G401.6 (cell line): ENCODE measurements around the gene CLEC18A.
"Not testable (repeated sequence)": the region's sequence is repeated elsewhere in the genome, so short reads cannot be mapped to it uniquely, and the experiment has no call there.

Experiments used
- FAIRE-seq: peaks from 2 replicates; lab custom pipeline; 2012; peaks lifted over from hg19 to GRCh38; lab: Jason Lieb, UNC

Gene CLEC18A

DNA sequence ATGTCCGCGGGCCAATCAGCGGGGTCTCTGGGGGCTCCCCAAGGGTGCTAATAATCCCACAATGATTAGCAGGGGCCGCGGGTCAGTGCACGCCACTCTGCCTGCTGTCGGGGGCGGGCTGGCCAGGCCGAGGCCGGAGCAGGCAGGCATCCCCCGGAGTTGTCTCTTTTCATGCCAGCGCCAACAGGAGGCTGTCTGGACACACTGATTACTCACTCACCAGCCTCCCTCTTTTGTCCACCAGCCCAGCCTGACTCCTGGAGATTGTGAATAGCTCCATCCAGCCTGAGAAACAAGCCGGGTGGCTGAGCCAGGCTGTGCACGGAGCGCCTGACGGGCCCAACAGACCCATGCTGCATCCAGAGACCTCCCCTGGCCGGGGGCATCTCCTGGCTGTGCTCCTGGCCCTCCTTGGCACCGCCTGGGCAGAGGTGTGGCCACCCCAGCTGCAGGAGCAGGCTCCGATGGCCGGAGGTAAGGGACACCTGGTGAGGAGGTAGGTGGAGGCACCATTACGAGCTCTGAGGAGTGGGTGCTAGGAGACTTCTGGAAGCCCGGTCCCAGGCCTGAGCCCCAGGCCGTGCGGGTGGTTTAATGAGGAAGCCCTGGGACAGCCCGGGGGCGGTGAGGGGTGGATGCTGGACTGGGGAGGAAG lies at the start of gene CLEC18A:
TSS of gene CLEC18A (plus strand) at position 318 of the 655 bp plus-strand sequence. CDS start at position 351, 33 bp downstream.
- FAIRE-seq: not testable (repeated sequence)

DNA sequence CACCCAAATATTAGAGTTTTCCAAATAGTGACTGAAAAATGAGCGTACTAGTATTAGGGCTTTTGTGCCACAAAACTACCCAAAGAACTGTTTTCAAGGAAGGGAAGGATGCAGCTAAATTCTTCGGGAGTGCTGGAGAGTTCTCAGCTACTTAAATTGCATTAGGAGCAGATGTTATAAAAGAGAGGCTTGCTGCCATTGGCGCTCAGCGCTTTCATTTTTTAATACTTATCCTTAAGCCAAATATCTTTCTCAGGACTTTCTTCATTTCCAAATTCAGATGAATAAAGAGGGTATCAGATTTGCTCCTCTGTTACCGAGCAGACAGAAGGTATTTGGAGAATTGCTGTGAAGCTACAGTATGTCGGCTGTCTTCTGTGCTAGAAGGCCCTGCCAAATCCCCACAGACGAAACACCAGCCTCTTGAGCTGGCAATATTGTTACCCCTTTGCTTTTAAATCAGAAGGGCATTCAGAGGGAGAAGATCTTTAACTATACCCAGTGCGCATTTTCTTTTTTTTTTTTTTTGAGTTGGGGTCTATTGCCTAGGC lies 47.2 kb upstream of the CLEC18A start:
- no peak for FAIRE-seq

DNA sequence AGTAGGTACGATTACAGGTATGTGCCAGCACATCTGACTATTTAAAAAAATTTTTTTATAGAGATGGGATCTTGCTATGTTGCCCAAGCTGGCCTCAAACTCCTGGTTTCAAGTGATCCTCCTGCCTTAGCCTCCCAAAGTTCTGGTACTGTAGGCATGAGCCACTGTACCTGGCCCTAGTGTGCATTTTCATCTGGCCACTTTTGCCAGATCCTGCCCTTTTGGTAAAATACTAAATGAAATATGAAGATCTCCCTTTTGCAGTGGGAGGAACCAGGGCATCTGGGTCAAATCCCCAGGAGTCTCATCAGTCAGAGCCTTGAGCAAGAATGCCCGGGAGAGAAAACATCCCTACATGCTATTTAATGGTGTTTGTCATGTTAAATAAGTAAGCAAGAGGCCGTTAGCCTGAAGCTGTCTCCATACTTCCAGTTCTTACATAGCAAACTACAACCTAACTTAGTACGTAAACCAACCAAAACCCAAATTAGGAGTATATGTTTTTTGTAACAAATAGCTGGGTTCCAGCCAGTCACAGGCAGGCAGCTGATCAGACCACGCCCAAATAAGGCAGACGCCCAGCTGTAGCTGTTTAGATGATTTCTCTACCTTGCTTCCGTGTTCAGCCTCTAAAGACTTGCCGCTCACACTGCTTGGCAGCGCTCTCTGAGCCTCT lies 46.5 kb upstream of the CLEC18A start:
- no peak for FAIRE-seq

DNA sequence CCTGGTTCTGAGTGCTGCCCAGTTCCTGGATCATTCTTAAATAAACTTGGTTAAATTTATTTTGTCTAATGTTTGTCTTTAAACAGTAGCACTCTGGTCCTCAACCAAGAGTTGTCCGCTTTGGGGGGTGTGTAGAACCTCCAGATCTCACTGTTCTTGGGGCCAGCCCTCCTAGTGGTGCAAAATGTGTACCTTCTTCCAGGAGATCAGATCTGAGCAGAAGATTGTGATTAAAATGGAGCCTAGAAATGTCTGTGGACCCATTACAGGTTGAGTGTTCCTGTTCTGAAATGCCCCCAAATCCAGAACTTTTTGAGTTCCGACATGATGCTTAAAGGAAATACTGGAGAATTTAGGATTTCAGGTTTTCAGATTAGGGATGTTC lies 46.0 kb upstream of the CLEC18A start:
- FAIRE-seq: no peak

DNA sequence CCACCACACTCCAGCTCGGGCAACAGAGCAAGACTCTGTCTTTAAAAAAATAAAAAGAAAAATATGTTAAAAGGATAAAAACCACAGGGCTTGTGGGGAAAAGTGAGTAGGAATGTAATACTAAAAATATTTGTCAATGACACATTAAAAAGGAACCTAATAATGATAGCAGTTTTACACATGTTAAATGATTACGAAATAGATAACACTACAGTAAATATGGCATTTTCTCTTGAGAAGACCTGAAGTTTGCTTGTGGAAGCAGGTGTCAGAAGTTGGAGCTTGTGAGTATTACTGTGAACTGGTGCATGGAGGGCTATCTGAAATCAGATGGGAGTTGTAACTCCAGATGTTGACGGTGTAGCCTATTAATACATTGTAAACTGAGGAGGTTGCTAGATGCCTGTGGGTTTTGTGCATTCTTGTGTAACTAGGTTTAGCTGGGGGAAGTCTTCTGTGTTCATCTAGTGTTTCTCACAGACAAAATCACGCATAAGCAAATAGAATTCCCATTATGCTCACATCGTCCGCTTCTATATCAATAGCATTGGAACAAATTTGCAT lies 44.2 kb upstream of the CLEC18A start:
- FAIRE-seq: no peak

DNA sequence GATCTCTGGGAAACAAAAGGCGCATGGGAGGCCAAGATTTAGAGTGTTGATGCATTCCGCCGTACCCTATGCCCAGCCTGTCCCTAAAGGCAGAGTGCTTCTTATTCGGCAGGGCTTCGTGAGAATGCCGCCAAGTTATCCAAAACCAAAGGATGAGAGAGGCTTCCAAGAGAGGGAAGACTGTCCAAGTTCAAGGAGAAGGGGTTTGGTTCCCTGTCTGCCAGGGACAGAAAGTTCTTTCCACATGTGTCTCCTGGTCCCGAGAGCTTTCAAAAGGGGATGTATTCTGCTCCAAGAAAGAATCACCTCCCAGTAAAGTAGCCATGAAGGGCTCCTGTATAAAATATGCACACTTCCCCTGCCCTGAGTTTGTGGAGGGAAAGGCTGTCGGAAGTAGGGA lies 42.1 kb upstream of the CLEC18A start:
- FAIRE-seq: no peak

DNA sequence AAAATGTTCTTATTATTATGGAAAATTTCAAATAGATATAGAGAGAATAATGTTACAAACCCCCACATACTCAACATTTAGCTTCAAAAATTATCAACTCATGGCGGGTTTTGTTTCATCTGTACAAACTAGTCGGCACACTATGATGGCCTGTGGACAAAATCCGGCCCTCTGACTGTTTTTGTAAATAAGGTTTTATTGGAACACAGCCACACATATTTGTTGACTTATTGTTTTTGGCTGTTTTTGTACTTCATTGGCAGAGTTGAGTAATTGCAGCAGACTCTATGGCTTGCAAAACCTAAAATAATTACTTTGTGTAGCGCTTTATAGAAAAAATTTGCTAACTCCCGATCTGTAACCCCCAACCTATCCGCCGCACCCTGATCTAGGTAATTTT lies 41.4 kb upstream of the CLEC18A start:
- no peak for FAIRE-seq

DNA sequence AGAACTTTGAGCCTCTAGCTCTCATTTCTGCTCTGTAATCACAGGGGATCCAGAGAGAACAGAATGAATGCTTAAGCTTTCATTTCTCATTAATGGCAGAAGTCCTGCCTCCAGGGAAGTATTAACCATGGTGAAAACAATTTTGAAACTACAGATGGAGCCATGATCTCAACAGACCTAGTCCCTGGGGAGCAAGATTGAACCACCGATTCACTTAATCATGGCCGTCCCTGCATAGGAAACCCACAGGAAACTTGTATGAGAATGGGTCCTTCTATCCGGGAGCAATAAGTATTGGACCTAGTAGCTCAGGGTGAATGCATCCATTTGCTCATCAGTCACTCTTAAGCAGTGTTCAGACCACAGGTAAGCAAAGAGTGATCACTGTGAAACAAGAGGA lies 40.2 kb upstream of the CLEC18A start:
- no peak for FAIRE-seq

DNA sequence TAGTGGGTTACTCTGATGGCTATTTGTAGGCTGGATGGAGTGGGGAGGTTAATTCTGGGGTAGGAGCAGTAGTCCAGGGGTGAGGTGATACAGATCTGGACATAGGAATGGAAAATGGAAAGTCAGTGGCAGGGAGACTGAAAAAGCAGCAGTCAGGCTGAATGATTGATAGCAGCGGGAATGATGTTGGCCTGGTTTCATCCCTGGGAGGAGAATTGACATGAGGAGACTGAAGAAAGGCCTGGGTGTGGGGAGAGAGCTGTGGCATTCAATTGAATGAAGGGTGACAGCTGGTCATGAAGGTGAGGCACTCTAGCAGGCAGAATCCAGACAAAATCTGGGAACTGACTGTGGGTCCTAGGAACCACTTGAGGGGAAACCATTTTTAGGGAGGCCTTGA lies 34.7 kb upstream of the CLEC18A start:
- no peak for FAIRE-seq

DNA sequence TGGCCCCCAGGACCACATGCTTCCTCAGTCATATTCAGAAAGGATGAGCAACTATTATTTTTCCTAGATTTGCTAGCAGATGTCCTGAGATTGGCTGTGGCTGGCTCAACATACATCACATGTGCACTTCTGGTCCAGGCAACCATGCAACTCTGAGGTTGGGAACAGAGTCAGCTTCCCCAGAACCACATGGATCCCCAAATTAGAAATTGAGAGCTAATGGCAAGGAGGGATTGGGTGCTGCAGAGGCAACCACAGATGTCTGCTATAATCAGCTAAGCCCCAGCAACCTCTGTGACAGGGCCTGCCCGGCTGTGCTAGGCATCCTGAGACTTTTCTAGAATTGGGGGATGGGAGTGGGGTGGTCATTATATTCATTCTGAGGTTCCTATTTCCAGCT lies 33.8 kb upstream of the CLEC18A start:
- FAIRE-seq: no peak

DNA sequence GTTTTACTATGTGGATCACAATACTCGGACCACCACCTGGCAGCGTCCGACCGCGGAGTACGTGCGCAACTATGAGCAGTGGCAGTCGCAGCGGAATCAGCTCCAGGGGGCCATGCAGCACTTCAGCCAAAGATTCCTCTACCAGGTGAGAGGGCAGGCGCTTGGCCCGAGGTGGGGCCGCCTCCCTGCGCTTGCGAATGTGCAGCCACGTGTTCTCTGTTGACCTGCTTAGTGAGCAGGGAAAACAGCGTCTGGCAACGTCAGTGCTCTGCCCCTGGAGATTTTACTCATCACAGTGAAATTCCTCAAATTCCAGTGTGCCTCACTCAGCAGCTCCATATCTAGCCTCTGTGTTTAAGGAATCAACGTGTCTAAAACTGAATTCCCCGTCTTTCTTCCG lies 33.4 kb upstream of the CLEC18A start:
- peak; percentile 89 for FAIRE-seq

DNA sequence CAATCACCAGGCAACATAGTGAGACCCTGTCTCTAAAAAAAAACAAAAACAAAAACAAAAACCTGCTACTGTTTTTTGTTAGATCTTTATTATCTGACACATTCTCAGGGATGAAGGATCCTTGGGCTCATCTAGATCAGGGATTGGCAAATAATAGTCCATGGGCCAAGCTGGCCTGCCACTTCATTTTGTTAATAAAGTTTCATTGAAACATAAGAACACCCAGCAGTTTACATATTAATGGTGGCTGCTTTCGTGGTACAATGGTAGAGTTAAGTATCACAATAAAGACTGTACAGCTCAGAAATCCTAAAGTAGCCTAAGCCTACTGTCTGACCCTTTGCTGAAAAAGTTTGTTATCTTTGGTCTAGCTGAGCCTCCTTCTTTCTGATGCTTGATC lies 32.9 kb upstream of the CLEC18A start:
- FAIRE-seq: no peak

DNA sequence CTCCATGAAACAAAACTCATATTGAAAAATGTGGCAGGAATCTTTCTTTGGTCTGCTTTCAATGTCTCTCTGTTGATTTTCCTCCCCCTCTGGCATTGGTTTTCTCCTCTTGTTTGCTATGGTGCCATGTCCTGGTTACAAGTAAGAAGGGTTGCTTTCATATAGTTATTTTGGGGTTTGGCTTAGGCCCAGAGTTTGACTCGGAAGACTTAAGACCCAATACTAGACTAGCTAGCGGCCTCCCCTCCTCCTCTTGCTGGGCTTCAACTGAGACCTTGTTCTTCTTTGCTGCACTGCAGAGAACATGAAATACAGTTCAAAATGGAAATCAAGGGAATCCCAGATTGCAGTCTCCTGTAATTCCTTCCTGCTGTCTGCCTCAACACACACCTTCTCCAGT lies 30.0 kb upstream of the CLEC18A start:
- no peak for FAIRE-seq

DNA sequence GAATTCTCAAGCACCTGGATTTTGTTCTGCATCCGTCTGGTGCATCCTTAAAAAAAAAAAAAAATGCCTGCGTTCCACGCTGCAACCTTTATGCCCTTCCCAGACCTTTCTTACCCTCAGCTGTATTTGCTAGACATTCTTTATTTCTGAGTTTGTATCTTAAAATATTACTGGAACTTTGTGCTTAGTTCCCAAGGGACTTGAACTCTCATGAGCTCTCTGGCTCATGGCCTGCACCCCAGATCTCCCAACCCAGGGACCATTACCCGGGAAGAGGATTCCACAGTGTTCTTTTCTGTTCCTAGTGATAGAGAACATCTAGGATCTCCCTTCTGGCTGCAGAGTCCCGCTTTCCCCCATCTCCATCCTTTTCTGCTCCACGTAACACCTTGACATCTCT lies 28.9 kb upstream of the CLEC18A start:
- no peak for FAIRE-seq

DNA sequence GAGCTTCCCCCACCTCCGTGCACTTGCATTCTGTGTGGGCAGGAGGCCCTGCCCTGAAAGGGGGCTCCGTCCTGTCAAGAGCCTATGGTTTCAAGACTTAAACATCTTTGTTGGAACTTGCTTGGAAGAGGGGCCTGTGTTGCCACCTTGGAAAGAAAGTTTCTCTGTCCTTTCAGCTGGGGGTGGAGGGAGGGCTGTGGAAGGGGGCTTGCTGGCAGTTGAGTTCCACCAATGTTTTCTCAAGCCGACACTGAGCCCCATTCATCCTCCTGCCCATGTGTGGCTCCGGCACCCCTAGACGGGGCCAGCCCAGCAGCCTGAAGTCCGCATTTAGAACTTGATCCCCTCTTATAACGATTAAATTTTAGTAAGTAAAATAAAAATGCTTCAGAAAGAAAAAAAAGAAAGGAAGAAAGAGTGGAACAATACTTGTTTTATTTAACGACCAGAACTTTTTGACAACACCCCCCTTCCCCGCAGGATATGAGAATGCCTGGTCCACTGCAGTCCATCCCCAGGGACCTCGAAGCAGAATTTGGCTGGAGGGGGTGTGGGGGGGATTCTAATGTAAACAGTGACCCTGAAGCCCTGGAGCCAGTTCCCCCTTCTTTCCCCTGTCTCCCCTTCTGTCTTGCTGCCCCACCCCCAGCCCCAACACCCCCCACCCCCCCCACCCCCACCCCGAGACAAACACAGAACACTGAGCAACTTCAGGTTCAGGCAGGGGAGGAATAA lies 26.9 kb upstream of the CLEC18A start:
- no peak for FAIRE-seq

DNA sequence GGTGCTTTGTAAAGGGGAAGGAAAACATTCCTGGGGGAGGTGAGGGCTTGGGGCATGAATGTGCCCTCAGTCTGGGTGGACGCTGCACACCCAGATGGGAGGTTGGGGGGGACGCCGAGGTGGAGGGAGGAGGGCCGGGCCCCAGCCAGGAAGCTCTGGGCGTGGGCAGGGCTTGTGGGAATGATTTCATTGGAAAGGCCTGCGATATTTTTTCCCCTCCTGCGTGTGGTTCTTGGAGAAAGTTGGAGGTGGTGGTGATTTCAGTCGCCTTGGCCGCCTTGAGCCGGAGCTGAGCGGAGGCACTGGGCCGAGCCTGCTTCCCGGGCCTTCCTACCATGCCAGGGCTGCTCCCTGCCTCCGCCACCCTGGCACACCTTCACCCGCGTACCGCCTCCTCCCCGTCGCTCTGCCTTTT lies 26.4 kb upstream of the CLEC18A start:
- FAIRE-seq: no peak

DNA sequence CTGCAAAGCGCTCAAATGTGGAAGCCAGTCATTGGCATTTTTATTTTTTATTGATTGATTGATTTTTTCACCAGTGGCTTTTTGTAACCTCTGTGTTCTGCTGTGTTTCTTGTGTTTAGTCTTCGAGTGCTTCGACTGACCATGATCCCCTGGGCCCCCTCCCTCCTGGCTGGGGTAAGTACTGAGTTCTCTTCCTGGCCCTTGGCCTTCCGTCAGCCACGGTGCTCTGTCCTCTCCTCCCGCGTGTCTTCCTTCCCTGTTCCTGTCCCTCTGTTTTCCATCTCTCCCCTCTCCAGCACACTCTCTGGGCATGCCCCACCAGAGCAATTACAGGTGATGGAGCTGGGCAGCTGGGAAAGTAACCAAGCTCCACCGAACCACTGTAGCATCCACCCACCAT lies 25.8 kb upstream of the CLEC18A start:
- FAIRE-seq: no peak

DNA sequence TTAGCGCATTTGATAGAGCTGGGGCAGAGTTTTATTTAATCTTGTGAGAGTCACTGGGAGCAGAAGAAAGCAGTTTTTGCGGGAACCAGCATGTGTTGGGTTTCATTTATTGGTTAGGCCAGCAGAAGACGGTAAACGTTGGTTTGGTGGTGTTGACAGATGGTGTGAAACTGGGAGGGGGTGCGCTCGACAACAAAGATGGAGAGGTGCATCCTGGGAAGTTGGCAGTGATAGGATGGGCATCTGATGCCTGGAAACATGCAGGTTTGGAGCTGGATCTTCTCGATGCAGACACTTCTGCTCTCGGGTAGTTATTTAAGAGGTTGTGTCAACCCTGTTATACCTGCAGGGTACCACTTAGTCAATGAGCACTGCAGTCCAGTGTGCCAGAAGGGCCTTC lies 24.9 kb upstream of the CLEC18A start:
- FAIRE-seq: no peak

DNA sequence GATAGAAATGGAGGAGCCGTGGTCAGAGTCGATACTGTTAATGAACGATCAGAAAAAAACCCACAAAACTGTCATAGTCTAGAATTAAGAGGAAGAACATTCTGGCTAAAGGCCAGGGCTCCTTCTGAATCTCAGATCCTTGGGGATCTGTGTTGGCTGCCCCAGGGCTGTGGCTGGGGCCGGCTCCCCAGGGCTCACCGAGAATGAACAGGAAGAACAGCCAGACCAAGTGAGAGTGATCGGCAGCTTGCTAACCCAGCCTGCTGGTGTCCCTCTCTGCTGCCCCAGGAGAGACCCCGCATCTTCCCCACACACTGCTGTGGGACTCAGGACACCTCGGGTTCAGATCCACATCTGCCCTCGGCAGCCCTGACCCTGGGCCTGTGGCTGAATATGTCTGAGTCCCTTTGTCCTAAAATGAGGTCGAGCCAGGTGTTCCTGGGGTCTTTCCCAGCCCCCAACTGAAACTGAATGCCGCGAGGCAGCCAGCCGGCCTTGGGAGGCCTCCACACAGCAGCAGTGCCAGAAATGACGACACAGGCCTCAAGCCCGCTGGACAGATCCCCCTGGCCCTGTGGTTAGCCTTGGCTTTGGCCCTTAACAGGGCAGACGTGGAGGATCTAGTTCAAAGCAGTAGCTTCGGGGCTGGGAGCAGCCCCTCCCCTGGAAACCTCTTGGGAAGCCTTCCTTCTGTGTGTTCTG lies 23.9 kb upstream of the CLEC18A start:
- FAIRE-seq: no peak

DNA sequence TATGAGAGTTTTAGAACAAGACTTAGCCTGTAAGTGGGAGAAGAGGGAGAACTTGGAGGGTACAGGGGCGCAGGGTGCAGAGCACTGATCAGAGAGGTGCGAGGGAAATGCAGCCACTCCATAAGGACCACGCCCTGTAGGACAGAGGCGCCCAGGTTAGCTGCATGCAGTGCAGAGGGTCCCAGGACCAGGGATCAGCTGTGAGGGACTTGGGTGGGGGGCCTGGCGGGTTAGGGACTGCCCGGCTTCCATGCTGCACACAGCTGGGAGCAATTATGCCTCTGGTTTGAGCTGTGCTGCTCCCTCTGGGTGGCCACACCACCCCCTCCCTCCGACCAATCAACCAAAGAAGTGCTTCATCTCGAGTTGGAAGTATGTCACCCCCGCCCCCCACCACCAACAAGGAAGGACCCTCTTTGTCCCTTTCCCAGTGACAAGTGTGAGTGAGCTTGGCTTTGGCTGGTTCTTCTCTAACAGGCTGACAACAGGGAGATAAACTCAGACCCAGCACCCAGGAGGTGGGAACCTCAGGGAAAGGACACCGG lies 22.2 kb upstream of the CLEC18A start:
- FAIRE-seq: no peak

DNA sequence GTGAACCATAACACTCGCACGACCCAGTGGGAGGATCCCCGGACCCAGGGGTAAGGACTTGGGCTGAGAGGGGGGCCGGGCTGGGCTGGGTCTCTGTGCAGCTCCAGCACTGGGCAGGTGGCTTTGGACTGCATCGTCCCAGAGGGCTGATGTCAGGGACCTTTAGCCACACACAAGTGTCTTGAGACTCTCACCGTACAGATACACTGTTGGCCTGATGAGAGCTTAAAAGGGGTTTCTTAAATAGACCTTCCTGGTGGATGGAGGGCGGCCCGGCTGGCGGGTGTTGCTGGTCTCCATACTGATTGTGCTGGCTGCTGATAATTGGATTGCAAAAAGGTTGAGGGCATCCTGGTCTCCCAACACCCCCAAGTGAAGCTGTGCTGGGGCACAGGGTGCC lies 21.7 kb upstream of the CLEC18A start:
- FAIRE-seq: no peak
